Fibroblast of villous mesenchyme (primary cell): ENCODE results near the gene SSUH2. TPM values are rescaled to one million over a fixed set of nuclear protein-coding genes. Genes with fewer than 3 reads are reported as not detected.
A peak's percentile ranks its signal among the peaks of the same experiment; 100 is the strongest.

Source experiments
- DNase-seq: peaks from one replicate; pipeline ENCODE4 v3.0.0-alpha.2; 2010; ENCODE audit warnings: low read depth
- H3K4me3 ChIP-seq: 2 replicates; pipeline ENCODE4 v1.5.1; 2011; ENCODE audit warnings: low read depth, mild to moderate bottlenecking, low read length
- total RNA-seq: library from RNA; depleted of rRNA; stranded (reverse); fragments of >200 nt; gene quantifications from 2 replicates; pipeline ENCODE4 v1.2.3, GENCODE V29; 2012
- TF ChIP-seq, protein P1 (sequence below): IDR thresholded peaks from 2 replicates; pipeline ENCODE4 v1.5.1; 2012; ENCODE audit warnings: low read depth, mild to moderate bottlenecking, low read length; ENCODE audit not compliant: insufficient read depth

The SSUH2 gene
- total RNA-seq, 1 donor = not detected

GRCh38 chr3:8600457-8600856, 44.1 kb downstream of the SSUH2 start:
- DNase-seq = no peak
- no peak overlapping the region for H3K4me3 ChIP-seq
- TF ChIP-seq, protein P1, sequence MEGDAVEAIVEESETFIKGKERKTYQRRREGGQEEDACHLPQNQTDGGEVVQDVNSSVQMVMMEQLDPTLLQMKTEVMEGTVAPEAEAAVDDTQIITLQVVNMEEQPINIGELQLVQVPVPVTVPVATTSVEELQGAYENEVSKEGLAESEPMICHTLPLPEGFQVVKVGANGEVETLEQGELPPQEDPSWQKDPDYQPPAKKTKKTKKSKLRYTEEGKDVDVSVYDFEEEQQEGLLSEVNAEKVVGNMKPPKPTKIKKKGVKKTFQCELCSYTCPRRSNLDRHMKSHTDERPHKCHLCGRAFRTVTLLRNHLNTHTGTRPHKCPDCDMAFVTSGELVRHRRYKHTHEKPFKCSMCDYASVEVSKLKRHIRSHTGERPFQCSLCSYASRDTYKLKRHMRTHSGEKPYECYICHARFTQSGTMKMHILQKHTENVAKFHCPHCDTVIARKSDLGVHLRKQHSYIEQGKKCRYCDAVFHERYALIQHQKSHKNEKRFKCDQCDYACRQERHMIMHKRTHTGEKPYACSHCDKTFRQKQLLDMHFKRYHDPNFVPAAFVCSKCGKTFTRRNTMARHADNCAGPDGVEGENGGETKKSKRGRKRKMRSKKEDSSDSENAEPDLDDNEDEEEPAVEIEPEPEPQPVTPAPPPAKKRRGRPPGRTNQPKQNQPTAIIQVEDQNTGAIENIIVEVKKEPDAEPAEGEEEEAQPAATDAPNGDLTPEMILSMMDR = no peak

DNA sequence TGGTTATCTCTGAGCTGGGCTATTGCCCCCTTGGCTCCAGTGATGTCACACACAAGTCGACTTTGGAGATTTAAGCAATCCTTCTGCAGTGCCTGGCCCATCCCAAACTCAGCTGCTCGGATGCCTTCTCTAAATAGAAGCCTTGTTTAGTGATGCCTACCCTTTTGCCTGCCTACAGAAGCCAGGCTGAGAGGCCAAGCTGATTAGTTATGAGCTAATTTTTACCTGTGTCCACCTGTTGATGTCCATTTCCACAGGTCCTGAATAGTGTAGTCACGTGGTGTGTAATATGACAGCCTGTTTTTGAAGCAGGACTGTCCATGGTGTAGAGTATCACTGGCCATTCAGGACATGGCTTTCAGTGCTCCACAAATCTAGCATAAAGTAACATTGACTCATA, 45.5 kb downstream of the SSUH2 start:
- DNase-seq = no peak
- H3K4me3 ChIP-seq = no peak overlapping the region
- TF ChIP-seq, protein P1 = no peak

DNA sequence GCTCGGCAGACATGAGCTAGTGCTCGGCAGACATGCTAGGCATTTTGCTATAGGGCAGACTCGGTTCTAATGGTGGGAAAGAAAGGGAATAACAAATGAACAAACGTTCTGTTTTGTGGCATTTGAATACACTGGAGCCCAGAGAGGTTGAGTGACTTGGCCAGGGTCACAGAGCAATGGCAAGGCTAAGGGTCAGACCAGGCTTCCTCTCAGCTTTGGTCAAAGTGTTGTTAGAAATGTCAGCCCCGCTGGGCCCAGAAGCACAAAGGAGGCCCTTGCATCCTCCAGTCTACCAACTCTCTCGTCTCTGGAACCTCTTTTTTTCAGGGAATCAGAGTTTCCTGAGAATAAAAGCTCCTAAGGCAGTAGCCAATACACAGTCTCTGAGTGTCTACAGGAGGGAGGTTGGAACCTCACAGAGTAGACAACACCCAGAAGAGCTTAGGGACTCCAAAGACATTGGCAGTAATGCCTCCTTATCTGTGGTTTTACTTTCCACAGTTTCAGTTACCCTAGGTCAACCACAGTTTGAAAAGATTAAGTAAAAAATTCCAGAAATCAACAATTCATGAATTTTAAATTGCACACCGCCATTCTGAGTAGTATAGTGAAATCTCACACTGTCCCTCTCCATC, 47.3 kb downstream of the SSUH2 start:
- TF ChIP-seq, protein P1 = no peak
- H3K4me3 ChIP-seq = no peak overlapping the region
- DNase-seq = peak; percentile 66

- no peak for DNase-seq
- TF ChIP-seq, protein P1 = no peak
These were observed 48.0 kb downstream of the SSUH2 start for GRCh38 chr3:8596321-8597218.

DNA sequence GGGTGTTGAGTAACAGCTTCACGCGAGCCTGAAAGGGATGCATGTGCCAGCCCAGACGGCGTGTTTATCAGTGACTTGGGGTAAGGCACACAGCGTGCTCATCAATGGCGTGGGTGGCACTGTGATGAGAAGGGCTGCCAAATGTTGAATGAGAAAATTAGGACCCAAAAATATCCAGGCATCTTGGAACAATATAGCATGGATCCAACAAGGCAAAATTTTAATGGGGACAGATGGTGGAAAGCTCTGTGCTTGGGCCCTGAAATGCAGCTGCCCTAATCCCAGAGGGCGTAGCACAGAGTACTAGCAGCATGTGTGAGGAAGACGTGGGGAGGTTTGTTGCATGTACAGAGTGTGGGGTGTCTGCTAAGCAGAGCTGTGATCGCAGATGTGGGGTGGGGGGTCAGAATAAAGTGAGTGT, 48.9 kb downstream of the SSUH2 start:
- DNase-seq = no peak
- H3K4me3 ChIP-seq = no peak overlapping the region
- TF ChIP-seq, protein P1 = no peak

More at GRCh38 chr3:8596321-8597218, 48.0 kb downstream of the SSUH2 start:
- H3K4me3 ChIP-seq = no peak overlapping the region

DNA sequence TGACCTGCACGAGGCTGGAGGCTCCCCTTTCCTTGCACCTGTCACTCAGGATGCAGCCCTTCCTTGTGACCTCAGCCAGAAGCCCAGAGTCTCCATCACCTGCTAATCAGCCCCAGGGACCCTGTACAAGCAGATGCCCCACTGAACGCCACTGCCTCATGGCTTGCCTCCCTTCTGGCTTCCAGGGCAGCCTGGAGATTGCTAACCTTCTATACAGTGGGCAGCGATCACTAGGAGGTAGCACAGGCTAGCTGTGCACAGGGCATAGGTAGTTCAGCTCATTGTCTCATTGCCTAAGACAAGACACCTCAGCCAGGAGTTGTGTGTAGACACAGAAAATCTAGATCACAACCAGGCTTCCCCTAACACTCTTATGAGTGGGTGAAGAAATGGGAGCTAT, 49.3 kb downstream of the SSUH2 start:
- TF ChIP-seq, protein P1 = no peak
- DNase-seq = no peak

More for the DNA sequence above, 49.3 kb downstream of the SSUH2 start:
- H3K4me3 ChIP-seq = no peak overlapping the region
